Calu3 (cell line): Measurements from ENCODE around the gene OSBPL5. TPM values are rescaled to one million over a fixed set of nuclear protein-coding genes. Genes with fewer than 3 reads are reported as not detected.

Experiments used
- BruUV-seq: library from RNA; stranded (reverse); fragments of 400-500 nt; replicated peaks from 2 replicates; lab custom pipeline; 2021; lab: Mats Ljungman, UMichigan
- CTCF ChIA-PET: fragments of 300-600 bp; sonication (Branson Sonifier 250); formaldehyde crosslinking; loops from one replicate; lab custom pipeline; 2022; ENCODE audit warnings: antibody characterized with exemption; lab: Charles Lee
- DNase-seq: peaks from one replicate; pipeline ENCODE4 v3.0.0; 2022
- H3K27ac Mint-ChIP-seq: one replicate; pipeline ENCODE4 v1.8.0; 2022; ENCODE audit warnings: mixed read lengths; ENCODE audit not compliant: unreplicated experiment
- H3K27me3 Mint-ChIP-seq: one replicate; pipeline ENCODE4 v1.8.0; 2022; ENCODE audit warnings: mixed read lengths; ENCODE audit not compliant: unreplicated experiment
- H3K36me3 Mint-ChIP-seq: one replicate; pipeline ENCODE4 v1.8.0; 2022; ENCODE audit warnings: mild to moderate bottlenecking, moderate library complexity, mixed read lengths; ENCODE audit not compliant: insufficient read depth, unreplicated experiment
- H3K4me1 Mint-ChIP-seq: one replicate; pipeline ENCODE4 v1.8.0; 2022; ENCODE audit warnings: mild to moderate bottlenecking, low read depth, mixed read lengths; ENCODE audit not compliant: unreplicated experiment
- H3K4me3 Mint-ChIP-seq: one replicate; pipeline ENCODE4 v1.8.0; 2022; ENCODE audit warnings: mild to moderate bottlenecking, low read depth, moderate library complexity, mixed read lengths; ENCODE audit not compliant: unreplicated experiment
- H3K9me3 Mint-ChIP-seq: one replicate; pipeline ENCODE4 v1.8.0; 2022; ENCODE audit warnings: low read depth, mixed read lengths; ENCODE audit not compliant: unreplicated experiment
- intact Hi-C: fragments of 100-400 bp; cut with micrococcal nuclease; formaldehyde crosslinking; loops from one replicate; pipeline ENCODE4 v1.10.0; 2022; ENCODE audit not compliant: unreplicated experiment
- total RNA-seq: library from RNA; stranded (reverse); gene quantifications from 2 replicates; pipeline ENCODE4 v1.2.3, GENCODE V29; 2022
- TF ChIP-seq, protein P1 (sequence below): fragments of 200-600 bp; IDR thresholded peaks from one replicate; pipeline ENCODE4 v1.8.0; 2022; ENCODE audit warnings: antibody characterized with exemption; ENCODE audit not compliant: unreplicated experiment

The OSBPL5 gene
- total RNA-seq, 1 experiment from 2014 or later = 7.1 TPM

DNA sequence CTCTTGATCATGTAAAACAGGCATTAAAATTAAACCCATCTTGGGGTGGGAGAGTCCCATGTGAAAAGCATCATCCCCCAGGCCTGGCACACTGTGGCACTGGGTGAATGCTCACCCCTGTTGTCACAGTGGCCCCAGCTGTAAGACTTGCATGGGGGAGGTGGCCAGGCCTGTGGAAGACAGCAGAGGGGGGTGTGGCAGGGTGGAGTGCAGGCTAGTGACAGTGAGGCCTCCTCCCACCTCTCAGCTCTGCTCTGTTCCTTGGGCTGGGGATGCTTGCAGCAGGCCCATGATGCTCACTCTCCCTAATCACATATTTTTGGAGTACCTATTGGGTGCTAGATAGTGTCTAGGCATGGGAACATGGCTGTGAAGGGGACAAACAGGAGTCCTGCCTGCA, 10.1 kb upstream of the OSBPL5 start:
- no TSS peak for BruUV-seq
- Mint-ChIP-seq H3K4me3 (no peak overlapping the region), H3K4me1 (peaks cover under 1% of the 10 kb centered on the region), H3K9me3 (no peaks in the 10 kb centered on the region), H3K27me3 (peaks cover 30% of the 10 kb centered on the region), H3K36me3 (no peaks in the 10 kb centered on the region), H3K27ac (no peak overlapping the region)
- intact Hi-C loops = no loop called here
- CTCF ChIA-PET = no interaction called here
- DNase-seq = no peak
- TF ChIP-seq, protein P1, sequence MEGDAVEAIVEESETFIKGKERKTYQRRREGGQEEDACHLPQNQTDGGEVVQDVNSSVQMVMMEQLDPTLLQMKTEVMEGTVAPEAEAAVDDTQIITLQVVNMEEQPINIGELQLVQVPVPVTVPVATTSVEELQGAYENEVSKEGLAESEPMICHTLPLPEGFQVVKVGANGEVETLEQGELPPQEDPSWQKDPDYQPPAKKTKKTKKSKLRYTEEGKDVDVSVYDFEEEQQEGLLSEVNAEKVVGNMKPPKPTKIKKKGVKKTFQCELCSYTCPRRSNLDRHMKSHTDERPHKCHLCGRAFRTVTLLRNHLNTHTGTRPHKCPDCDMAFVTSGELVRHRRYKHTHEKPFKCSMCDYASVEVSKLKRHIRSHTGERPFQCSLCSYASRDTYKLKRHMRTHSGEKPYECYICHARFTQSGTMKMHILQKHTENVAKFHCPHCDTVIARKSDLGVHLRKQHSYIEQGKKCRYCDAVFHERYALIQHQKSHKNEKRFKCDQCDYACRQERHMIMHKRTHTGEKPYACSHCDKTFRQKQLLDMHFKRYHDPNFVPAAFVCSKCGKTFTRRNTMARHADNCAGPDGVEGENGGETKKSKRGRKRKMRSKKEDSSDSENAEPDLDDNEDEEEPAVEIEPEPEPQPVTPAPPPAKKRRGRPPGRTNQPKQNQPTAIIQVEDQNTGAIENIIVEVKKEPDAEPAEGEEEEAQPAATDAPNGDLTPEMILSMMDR = no peak

DNA sequence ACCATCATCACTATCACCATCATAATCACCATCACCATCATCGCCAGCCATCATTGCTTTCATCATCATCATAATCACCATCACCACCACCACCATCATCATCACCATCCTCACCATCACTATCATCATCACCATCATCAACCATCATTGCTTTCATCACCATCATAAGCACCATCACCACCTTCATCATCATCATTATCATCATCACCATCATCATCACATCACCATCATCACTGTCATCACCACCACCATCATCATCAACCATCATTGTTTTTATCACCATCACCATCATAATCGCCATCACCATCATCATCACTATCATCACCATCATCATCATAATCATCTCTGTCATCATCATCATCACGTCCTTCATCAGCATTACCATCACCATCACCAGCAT, 9.3 kb upstream of the OSBPL5 start:
- peaks cover 30% of the 10 kb centered on the region for H3K27me3 Mint-ChIP-seq
- CTCF ChIA-PET = no interaction called here
- intact Hi-C loops = no loop called here
- H3K36me3 Mint-ChIP-seq = no peaks in the 10 kb centered on the region
- TF ChIP-seq, protein P1 = no peak
- peaks cover 9% of the 10 kb centered on the region for H3K4me1 Mint-ChIP-seq
- no peaks in the 10 kb centered on the region for H3K9me3 Mint-ChIP-seq
- BruUV-seq = no TSS peak
- no peak for DNase-seq
- H3K27ac Mint-ChIP-seq = no peak overlapping the region
- H3K4me3 Mint-ChIP-seq = no peak overlapping the region

DNA sequence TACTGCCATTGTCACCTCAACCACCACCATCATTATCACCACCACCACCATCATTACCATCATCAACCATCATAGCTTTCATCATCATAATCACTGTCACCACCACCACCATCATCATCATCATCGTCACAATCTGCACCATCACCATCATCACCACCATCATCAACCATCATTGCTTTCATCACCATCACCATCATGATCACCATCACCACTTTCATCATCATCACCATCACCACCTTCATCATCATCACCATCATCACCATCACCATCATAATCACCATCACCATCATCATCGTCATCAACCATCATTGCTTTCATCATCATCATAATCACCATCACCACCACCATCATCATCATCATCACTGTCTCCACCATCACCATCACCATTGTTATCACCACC, 8.7 kb upstream of the OSBPL5 start:
- Mint-ChIP-seq H3K4me3 (no peak overlapping the region), H3K27me3 (peaks cover 35% of the 10 kb centered on the region), H3K27ac (no peak overlapping the region), H3K36me3 (no peaks in the 10 kb centered on the region), H3K9me3 (no peaks in the 10 kb centered on the region), H3K4me1 (peaks cover 9% of the 10 kb centered on the region)
- intact Hi-C loops = no loop called here
- BruUV-seq = no TSS peak
- CTCF ChIA-PET = no interaction called here
- TF ChIP-seq, protein P1 = no peak
- DNase-seq = no peak

DNA sequence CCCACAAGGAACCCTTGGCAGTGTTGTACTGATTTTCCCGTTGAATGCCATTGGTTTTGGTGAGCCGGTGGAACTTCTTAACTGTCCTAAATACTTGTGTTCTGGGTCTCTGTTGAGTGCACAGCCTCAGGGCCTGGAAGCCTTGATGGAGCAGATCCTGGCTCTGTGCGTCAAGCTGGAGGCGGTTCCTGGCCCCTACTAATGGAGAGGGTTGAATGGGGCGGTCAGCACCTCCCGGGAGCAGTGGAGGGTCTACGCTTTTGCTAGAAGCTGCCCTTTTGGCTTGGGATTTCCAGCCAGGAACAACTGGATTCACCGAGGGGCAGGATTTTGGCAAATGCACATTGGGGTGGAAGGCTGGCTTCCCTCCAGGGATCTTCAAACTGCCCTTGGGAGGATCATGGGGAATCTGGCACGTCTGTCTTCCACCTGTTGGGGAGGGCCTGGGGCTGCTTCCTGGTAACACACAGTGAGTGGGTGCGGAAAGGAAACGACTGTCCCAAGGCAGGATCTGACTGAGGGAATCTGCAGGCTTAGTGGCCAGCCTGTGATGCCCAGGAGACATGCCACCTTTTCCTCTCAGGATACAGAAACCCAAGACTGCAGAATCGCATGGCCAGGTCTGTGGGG, 6.9 kb upstream of the OSBPL5 start:
- H3K27ac Mint-ChIP-seq = no peak overlapping the region
- TF ChIP-seq, protein P1 = no peak
- no peaks in the 10 kb centered on the region for H3K9me3 Mint-ChIP-seq
- CTCF ChIA-PET = interaction anchor here (0.5 kb wide), 1 partner anchor 194 kb away, joined by 5 read pairs; no protein-coding TSS in a partner anchor
- no peak for DNase-seq
- peaks cover 38% of the 10 kb centered on the region for H3K27me3 Mint-ChIP-seq
- no peaks in the 10 kb centered on the region for H3K36me3 Mint-ChIP-seq
- H3K4me1 Mint-ChIP-seq = peaks cover 9% of the 10 kb centered on the region
- H3K4me3 Mint-ChIP-seq = no peak overlapping the region
- intact Hi-C loops = no loop called here
- BruUV-seq = no TSS peak
